Germinal center (tissue), 1 donor: Measurements from ENCODE around the gene THRB.

Source experiments
- DNase-seq: peaks from one replicate; pipeline ENCODE4 v3.0.0; 2012; ENCODE audit warnings: mixed read lengths, low spot score

Gene THRB

DNA sequence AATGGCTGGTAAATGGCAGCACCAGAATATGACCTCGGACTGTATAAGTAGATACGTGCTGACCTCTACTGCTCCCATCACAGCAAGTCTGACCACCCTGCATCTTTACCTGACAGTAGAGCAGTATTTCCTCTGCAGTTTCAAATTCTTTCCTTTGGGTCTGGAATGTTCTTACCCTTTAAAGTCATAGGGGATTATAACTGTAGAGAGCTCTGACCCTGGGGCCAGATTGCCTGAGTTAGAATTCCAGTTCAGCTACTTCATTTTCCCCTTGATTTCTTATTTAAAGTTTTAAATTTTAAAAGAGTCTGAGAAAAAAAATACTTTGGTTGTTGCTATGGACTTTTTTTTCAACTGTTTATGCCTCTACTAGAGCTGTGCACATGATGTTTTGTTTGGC is 311.9 kb downstream of the THRB start:
- DNase-seq = no peak

DNA sequence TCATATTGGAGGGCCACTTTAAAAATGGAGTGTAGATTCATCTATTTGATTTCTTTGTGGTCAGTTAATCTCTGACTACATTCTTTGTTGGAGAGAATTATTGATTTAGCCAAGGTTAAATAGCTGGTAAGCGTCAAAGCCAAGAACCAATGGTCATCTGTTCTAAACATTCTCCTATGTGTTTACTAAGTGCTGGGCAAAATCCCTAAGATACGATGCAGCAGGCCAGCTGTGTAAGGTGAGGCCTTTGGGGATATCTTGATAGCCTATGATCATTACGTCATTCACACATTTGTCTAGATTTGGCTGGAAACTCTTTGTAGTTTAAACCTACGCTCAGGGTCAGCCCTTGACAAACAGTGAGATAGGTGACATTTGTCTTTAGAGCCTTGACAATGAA is 313.4 kb downstream of the THRB start:
- no peak for DNase-seq

DNA sequence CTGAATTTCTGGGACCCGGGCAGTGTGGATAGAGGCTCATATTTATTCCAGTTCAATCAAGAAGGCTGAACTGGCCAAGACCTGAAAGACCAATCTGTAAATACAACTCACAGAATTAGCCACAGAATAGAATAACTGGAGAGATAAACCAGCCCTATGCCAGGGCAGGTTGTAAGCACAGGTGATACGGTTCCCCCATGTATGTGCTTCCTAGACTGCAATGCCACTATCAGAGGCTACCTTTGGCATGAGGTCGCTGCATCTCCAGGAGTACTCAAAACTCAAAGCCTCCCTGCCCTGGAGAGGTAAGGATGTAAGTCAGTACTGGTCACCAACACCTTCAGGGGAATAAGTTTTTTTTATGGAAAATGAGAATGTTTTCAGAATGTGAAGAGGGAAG is 314.0 kb downstream of the THRB start:
- no peak for DNase-seq

DNA sequence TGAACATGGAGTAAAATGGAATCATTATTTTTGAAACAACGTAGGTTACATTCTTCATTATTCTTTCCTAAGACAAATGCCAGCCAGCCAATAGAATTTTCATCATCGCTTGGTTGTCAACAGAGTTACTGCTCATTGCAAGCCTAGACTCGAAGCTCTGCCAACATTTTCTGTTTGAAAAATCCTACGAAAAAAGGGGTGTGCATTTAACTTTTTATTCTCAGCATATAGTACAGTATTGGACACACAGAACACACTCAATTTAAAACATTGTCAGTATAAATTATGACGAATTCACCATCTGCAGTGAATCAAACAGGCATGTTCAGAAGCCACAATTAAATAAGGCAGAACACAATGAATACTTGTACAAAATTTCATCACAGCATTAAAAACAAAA is 317.4 kb downstream of the THRB start:
- DNase-seq = no peak

DNA sequence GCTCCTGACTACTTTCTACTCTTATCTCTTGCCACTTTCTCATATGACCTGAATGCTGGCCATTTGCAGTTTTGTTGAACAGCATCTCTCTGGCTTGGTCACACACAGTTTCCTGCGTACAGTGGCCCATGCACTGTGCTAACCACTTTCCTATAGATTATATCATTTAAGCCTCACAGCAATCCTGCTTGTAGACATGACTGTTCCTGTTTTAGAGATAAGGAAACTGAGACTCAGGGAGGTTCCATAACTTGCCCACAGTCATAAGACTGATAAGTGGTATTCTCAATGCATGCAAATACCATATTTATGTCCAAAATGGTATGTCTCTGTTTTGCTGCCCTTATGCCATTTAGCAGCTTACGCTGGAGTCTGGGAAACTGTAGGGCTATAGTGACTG is 320.0 kb downstream of the THRB start:
- no peak for DNase-seq

- no peak for DNase-seq
These were observed 325.7 kb downstream of the THRB start for GRCh38 chr3:24168977-24169376.

DNA sequence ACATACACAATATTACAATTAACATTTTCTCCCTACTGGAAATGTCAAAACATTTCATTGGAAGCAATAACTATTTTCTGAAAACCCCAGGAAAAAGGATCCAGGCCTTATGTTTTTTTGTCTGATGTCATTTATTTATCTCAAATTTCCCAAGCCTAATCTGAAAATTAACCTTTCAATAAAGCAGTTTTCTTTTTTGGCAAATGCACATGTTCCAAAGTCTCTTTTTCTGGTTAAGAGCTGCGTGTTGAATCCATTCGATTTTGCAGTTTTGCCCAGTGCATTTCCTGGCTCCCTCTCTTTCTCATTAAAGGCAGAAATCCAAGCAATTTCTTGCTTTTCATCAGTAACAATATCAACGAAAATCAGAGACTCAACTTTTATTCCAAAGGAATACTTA is 327.2 kb downstream of the THRB start:
- DNase-seq = no peak

- DNase-seq = no peak
These were observed 328.1 kb downstream of the THRB start for GRCh38 chr3:24166515-24166914.

- DNase-seq = no peak
These were observed 329.1 kb downstream of the THRB start for GRCh38 chr3:24165603-24165982.

- no peak for DNase-seq
These were observed 329.6 kb downstream of the THRB start for GRCh38 chr3:24164967-24165602.

DNA sequence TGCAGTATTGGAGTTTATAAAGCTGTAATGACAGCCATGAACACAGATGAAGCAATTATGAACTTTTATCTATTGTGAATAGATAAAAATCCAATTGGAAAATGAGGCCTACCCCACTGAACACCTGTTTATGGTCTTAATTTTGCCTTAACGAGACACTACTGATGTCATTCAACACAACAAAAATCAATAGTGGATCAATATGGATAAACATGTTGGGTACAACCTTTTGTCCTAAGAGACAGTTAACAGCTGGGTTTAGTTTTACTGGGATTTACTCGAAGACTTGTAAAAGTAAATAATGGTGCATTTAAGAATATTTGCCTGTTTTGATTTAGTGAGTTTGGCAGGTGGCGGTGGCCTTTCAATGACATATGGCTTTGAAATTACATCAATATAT is 331.7 kb downstream of the THRB start:
- no peak for DNase-seq

DNA sequence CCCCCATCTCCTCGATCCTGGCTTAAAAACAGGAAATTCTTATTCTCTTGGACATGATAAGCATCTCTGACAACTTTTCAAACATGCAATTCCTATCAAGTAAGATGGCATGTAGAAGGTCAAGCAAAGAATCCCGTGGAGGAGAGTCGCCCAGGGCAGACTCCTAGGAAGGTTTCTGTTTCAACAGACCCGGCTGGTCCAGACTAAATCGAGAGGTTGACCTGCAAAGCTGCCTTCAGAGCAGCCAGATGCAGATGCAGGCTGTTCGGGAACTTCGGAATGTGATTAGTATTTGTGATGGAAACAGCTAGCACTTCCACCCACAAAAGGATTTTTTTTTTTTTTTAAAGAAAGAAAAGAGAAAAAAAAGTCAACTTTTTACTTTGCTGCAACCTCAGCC is 332.8 kb downstream of the THRB start:
- no peak for DNase-seq

DNA sequence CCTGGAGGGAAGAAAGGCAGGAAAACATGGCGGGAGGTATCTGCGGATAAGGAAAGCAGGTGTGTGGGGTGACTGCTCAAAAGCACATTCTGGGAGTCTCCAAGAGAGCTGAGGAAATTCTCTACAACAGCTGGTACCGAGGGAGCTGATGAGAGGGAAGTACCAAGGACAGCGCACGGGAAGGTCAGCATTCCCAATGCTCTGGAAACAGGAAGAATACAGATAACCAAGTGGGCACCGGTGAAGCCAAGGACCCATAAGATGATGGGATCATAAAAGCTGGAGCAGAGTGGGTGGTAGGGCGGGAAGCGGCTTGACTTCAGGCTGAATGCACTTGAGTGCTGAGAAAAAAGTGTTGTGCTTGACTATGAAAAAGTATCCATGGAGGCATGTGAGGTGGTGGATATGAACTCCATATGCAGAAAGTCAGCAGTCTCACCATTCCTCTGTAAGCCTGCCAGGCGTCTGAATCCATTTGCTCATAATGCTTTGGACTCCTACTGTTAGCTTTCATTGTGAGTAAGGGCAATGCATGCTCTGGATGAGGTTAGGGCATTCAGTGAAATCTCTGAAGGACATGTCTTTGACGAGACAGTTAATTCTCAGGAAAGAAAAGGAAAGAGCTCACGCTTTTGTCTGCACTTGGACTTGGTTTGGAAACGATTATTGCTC is 334.1 kb downstream of the THRB start:
- no peak for DNase-seq

- DNase-seq = no peak
These were observed 335.7 kb downstream of the THRB start for GRCh38 chr3:24158761-24159454.

GRCh38 chr3:24157106-24157505 is 337.5 kb downstream of the THRB start:
- DNase-seq = no peak

DNA sequence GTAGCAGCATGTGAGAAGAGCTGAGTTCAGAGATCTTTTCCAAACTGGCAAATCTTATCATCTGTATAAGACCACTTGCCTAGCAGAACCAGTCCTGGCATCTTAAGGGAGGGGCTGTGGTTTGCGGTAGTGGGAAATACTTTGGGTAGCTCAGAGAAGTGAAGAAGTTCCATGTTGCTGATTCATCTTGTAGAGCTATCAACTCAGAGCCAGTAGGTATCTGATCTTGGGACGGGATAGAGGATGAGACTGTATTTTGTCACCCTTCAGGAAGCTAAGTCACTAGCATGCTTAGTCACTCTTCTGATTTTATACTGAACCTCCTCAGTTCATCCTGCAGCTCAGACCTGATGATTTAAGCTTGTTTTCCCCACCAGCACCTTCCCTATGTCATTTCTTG is 338.2 kb downstream of the THRB start:
- no peak for DNase-seq

DNA sequence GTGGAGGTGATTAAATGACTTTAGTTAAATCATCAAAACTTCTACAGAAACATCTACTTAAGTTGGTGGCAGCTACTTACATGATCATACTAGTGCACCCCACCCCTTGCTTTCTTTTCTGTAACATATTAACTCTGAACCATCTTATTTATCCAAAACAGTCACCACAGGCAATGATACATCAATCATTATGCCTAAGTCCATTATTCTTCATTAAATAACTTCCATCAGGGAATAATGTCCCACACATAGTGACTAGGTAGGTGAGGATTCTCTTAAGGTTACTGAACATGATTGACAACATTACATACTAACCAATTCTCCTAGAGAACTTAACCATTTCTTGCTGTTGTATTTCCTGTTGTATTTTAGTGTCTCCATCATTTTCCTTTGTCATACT is 339.4 kb downstream of the THRB start:
- DNase-seq = no peak

DNA sequence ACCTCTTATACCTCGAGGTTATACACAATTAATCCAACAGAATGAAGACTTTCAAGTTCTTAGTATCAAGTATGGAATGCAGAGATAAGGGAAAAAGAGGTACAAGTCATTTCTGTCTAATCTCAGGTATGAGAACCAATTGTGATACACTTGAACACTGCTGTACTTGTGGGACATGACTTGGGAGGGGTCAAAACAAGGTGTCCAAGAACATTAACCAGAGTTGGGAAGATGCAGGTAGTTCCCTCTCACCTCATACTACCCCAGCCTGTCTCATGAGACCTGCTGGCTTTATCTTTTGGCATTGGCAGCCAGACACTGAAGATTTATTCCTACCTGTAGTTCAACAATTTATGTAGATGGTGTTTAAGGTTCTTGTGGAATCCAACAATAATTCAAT is 339.9 kb downstream of the THRB start:
- DNase-seq = no peak

DNA sequence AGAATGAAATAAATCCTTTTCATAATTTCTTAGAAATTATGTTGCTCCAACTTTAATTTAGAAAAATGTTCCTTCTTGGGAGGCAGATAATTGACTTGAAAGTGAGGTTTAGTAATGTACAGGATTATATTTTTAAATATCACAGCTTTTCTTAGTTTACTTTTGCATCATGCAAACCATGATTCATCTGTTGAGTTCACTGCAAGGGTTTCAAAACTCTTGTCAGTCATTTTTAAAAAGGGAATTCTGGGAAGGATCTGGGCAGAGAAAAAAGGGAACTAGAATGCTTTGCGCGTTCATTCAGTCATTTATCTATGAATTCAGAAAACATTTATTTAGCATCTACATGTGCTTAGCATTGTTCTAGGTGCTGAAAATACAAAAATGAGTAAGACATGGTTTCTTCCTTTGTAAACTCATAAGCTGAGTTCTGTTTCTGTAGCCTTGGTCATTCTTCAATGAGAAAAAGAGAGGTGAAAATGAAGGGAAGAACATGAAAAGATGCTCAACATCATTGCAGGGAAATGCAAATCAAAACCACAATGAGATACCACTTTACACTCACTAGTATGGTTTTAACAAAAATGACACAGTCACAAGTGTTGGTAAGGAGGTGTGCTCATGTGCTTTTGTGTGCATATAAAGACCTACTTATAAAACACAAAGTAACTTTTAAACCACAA is 340.5 kb downstream of the THRB start:
- no peak for DNase-seq

GRCh38 chr3:24151594-24151993 is 343.1 kb downstream of the THRB start:
- no peak for DNase-seq

- DNase-seq = no peak
These were observed 345.6 kb downstream of the THRB start for GRCh38 chr3:24149032-24149431.

DNA sequence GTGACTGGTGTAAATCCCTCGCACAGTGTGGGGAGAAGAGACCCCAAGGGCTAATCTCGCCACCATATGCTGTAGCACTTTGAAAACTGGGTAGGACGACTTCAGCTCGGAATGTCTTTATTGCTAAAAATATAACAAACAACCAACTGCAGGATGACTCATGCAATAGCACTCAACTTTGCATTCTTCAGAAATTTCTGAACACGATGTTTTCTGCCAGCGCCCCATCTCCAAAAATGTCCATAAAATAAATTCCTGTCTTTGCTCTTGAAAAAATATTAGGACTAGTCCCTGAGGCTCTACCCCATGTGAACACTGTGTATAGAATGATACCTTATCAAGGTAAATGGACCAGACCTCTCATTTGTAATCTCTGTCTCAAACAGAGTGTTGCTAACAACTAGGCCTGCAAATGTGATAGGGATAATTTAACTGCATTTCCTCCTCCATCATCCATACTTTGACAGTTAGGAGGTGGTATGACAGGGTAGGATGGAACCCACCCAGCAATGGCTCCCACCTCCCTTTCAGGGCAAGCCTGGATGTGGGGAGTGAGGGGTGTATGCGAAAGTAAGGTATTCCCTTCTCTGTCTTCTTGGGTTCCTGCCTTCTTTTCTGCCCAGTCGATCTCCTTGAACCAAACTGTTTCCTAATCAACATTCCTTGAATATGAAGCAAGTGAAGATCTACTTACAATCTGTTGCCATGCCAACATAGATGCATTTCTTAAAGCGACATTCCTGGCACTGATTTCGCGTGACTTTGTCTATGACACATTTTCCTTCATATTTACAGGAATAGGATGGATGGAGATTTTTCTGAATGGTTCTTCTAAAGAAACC is 348.4 kb downstream of the THRB start:
- no peak for DNase-seq
